K562 (cell line): ENCODE data around the gene OTULIN. TPM values are rescaled to one million over a fixed set of nuclear protein-coding genes. Genes with fewer than 3 reads are reported as not detected.
A peak's percentile ranks its signal among the peaks of the same experiment; 100 is the strongest.

ENCODE experiments used
- ATF6 ChIP-seq: sonication (generic); formaldehyde crosslinking; IDR thresholded peaks from 2 replicates; pipeline ENCODE4 v1.4.0; 2020; ENCODE audit warnings: mild to moderate bottlenecking, missing genetic modification reagents
- CSDE1 ChIP-seq, 2 experiments: fragments of 450-650 bp; IDR thresholded peaks; 2 replicates each; pipeline ENCODE4 v1.6.1; 2016; ENCODE audit warnings: mild to moderate bottlenecking in 1 of 2
- E4F1 ChIP-seq: fragments of 250-450 bp; sonication (Bioruptor Pico); IDR thresholded peaks from 2 replicates; pipeline ENCODE4 v1.5.0; 2021; ENCODE audit warnings: mild to moderate bottlenecking, borderline replicate concordance
- EHMT2 ChIP-seq: fragments of 450-650 bp; IDR thresholded peaks from 2 replicates; pipeline ENCODE4 v1.6.1; 2018; ENCODE audit warnings: antibody characterized with exemption
- HDAC8 ChIP-seq: fragments of 450-650 bp; IDR thresholded peaks from 2 replicates; pipeline ENCODE4 v1.6.1; 2016; ENCODE audit warnings: mild to moderate bottlenecking, missing genetic modification characterization, moderate library complexity, missing compliant biosample characterization
- HINFP ChIP-seq: fragments of 450-650 bp; conservative IDR thresholded peaks from 2 replicates; pipeline ENCODE4 v1.6.1; 2016; ENCODE audit warnings: missing genetic modification characterization, low read depth, mild to moderate bottlenecking, control low read depth, missing compliant biosample characterization
- KAT7 ChIP-seq: sonication (generic); formaldehyde crosslinking; IDR thresholded peaks from 2 replicates; pipeline ENCODE4 v1.8.0; 2022; ENCODE audit warnings: missing genetic modification reagents, mild to moderate bottlenecking, borderline replicate concordance
- KDM5B ChIP-seq: fragments of 200-600 bp; sonication (generic); IDR thresholded peaks from 2 replicates; pipeline ENCODE4 v1.6.1; 2012; ENCODE audit warnings: low read depth, mild to moderate bottlenecking, moderate library complexity, low read length, control low read depth, inconsistent platforms; ENCODE audit not compliant: insufficient replicate concordance
- MAFF ChIP-seq: IDR thresholded peaks from 2 replicates; pipeline ENCODE4 v1.6.1; 2012; ENCODE audit warnings: low read length, improper control_type of control experiment
- NCOA1 ChIP-seq: fragments of 450-650 bp; IDR thresholded peaks from 2 replicates; pipeline ENCODE4 v1.6.1; 2016; ENCODE audit warnings: low read depth
- PHF8 ChIP-seq: fragments of 200-600 bp; sonication (generic); IDR thresholded peaks from 2 replicates; pipeline ENCODE4 v1.6.1; 2012; ENCODE audit warnings: mixed run types, mild to moderate bottlenecking, inconsistent platforms, low read length, moderate library complexity, borderline replicate concordance
- PRDM10 ChIP-seq: fragments of 450-650 bp; IDR thresholded peaks from 2 replicates; pipeline ENCODE4 v1.6.1; 2018; ENCODE audit not compliant: partially characterized antibody
- SIX5 ChIP-seq, 2 experiments: IDR thresholded peaks; 2 replicates each; pipeline ENCODE4 v1.6.1; 2011; ENCODE audit warnings: low read length in 2 of 2, borderline replicate concordance in 1 of 2, low read depth in 1 of 2, mild to moderate bottlenecking in 1 of 2, moderate library complexity in 1 of 2; ENCODE audit not compliant: insufficient read depth in 1 of 2
- USF1 ChIP-seq: sonication (generic); formaldehyde crosslinking; IDR thresholded peaks from 2 replicates; pipeline ENCODE4 v1.9.0; 2022; ENCODE audit warnings: mild to moderate bottlenecking, missing genetic modification reagents
- ZNF695 ChIP-seq: fragments of 450-650 bp; formaldehyde crosslinking; IDR thresholded peaks from 2 replicates; pipeline ENCODE4 v1.4.0; 2020; ENCODE audit warnings: mild to moderate bottlenecking, moderate library complexity
- polyA plus RNA-seq, 8 experiments: library from polyadenylated mRNA; depleted of rRNA in 4 of 8; stranded (reverse) in 5 of 8; unstranded in 3 of 8; fragments of >200 nt; fragmentation: Nextera tagmentation in 2 of 8; fragmentation: Illumina TruSeq in 1 of 8; extraction: Ambion mirVana in 2 of 8; extraction: Trizol in 1 of 8; gene quantifications; 2 replicates each; pipeline versions ENCODE4 v1.2.1 to v1.2.3, GENCODE V29; 2011 to 2014; ENCODE audit warnings: inconsistent platforms in 1 of 8, missing spikeins in 1 of 8
- total RNA-seq, 7 experiments: library from RNA; depleted of rRNA in 6 of 7; stranded (reverse); fragments of >200 nt in 6 of 7; fragmentation: Illumina TruSeq in 2 of 7; extraction: Trizol in 2 of 7; gene quantifications; 2 replicates each; pipeline versions ENCODE4 v1.2.1 to v1.2.3, GENCODE V29; 2011 to 2021; ENCODE audit warnings: low replicate concordance in 1 of 7

OTULIN gene
- total and polyA plus RNA-seq, 9 of the 15 experiments (the other 6 are each of a cell fraction or from before 2014, with no cell fraction given) = 3.3 to 33.6 (median 20.1) TPM

GRCh38 chr5:14664270-14665100 is at the start of gene OTULIN (continued):
- TF ChIP-seq KDM5B (peak; percentile 94), HINFP (tag) (no peak), PRDM10 (peak; percentile 88), E4F1 (no peak), ATF6 (CRISPR knock-in tag) (peak; percentile 98), HDAC8 (tag) (no peak), EHMT2 (no peak), MAFF (no peak), ZNF695 (CRISPR knock-in tag) (no peak), NCOA1 (no peak), SIX5 (IDR thresholded peaks at IDR 0.05; ENCODE audit: borderline replicate concordance in 1 of 2, insufficient read depth in 1 of 2, low read depth in 1 of 2, low read length in 2 of 2) (no peak), KAT7 (CRISPR knock-in tag) (0 out of 2 replicates have a peak, but pooled peaks have one; percentile 44), PHF8 (peak; percentile 94), USF1 (CRISPR knock-in tag) (0 out of 2 replicates have a peak, but pooled peaks have one; percentile 8), CSDE1 (IDR thresholded peaks at IDR 0.05) (no peak; a peak in 1 of 4 replicates)
